HG03460 (cell line): ENCODE results near the gene MAP2K7.
"Not testable (repeated sequence)": the region's sequence is repeated elsewhere in the genome, so short reads cannot be mapped to it uniquely, and the experiment has no call there.

Source experiments
- ATAC-seq: cut with Tn5 transposase; IDR thresholded peaks from one replicate; pipeline ENCODE4 v1.9.1; 2021; ENCODE audit not compliant: unreplicated experiment

Gene MAP2K7

GRCh38 chr19:7961082-7961481 is 57.4 kb downstream of the MAP2K7 start:
- ATAC-seq: not testable (repeated sequence)

GRCh38 chr19:7961920-7962626 is 58.4 kb downstream of the MAP2K7 start:
- ATAC-seq: no peak

DNA sequence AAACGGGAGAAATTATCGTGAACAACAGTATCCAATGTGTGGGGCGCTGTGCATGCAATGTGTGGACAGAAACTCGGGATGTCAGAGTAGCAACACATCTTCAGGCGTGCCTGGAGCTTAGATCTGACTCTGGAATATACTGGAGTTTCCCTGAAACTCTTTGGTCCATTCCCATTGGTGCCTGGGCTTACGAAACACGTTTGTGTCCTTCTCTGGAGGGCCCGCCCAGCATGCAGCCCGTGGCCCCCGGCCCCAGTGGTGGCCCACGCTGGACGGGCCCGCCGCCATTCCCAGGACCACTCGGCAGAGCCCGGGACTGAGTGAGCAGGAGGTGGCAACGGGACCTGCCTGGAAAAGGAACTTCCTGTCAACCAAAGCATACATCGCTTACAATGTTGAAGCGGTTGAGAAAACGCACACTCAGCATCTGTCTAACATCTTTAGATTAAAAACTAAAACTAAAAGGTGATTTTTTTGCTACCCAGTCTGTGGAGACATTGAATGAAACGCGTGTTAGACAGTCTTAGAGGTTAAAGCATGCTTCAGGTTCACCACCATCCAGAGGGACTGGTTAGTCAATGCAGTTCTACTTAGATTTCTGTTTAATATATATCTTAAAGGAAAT is 59.1 kb downstream of the MAP2K7 start:
- no peak for ATAC-seq

GRCh38 chr19:7963566-7963965 is 59.9 kb downstream of the MAP2K7 start:
- no peak for ATAC-seq
